OCI-LY7 (cell line): Measurements from ENCODE around the gene MXRA8. TPM values are rescaled to one million over a fixed set of nuclear protein-coding genes. Genes with fewer than 3 reads are reported as not detected.

ENCODE experiments used
- BruUV-seq: library from RNA; stranded (reverse); fragments of 400-500 nt; replicated peaks from 2 replicates; lab custom pipeline; 2021; lab: Mats Ljungman, UMichigan
- CTCF ChIA-PET: fragments of 300-600 bp; sonication (Branson Sonifier 250); formaldehyde crosslinking; loops from one replicate; lab custom pipeline; 2022; ENCODE audit warnings: antibody characterized with exemption; ENCODE audit not compliant: unreplicated experiment; lab: Charles Lee
- POLR2A ChIA-PET: fragments of 300-600 bp; sonication (Branson Sonifier 250); formaldehyde crosslinking; loops from one replicate; lab custom pipeline; 2022; ENCODE audit warnings: antibody characterized with exemption; lab: Charles Lee
- DNase-seq: peaks from one replicate; pipeline ENCODE4 v3.0.0-alpha.2; 2015; ENCODE audit warnings: low spot score
- H2AFZ ChIP-seq: fragments of 200-600 bp; sonication (generic), shearing (Covaris generic); 2 replicates; pipeline ENCODE4 v1.6.1; 2014; ENCODE audit warnings: mild to moderate bottlenecking, antibody characterized with exemption, low read length, moderate library complexity
- H3K27ac ChIP-seq: fragments of 200-600 bp; sonication (generic); 2 replicates; pipeline ENCODE4 v1.5.1; 2014; ENCODE audit warnings: mixed run types, low read depth, mild to moderate bottlenecking, moderate library complexity, low read length, inconsistent platforms; ENCODE audit not compliant: poor library complexity, severe bottlenecking
- H3K36me3 ChIP-seq: fragments of 200-600 bp; sonication (generic); 2 replicates; pipeline ENCODE4 v1.6.1; 2014; ENCODE audit warnings: mild to moderate bottlenecking, antibody characterized with exemption, low read length, moderate library complexity, mixed read lengths; ENCODE audit not compliant: insufficient read depth
- H3K4me1 ChIP-seq: fragments of 200-600 bp; sonication (generic); 2 replicates; pipeline ENCODE4 v1.5.1; 2014; ENCODE audit warnings: mild to moderate bottlenecking, low read length; ENCODE audit not compliant: insufficient read depth, poor library complexity, severe bottlenecking
- H3K4me2 ChIP-seq: fragments of 200-600 bp; sonication (generic); 2 replicates; pipeline ENCODE4 v1.6.1; 2014; ENCODE audit warnings: mild to moderate bottlenecking, low read length
- H3K4me3 ChIP-seq: fragments of 200-600 bp; sonication (generic); 2 replicates; pipeline ENCODE4 v1.5.1; 2014; ENCODE audit warnings: mild to moderate bottlenecking, low read depth, low read length; ENCODE audit not compliant: poor library complexity, severe bottlenecking
- H3K79me2 ChIP-seq: fragments of 200-600 bp; sonication (generic); 2 replicates; pipeline ENCODE4 v1.6.1; 2016; ENCODE audit warnings: low read depth, mild to moderate bottlenecking, low read length, moderate library complexity, mixed read lengths; ENCODE audit not compliant: insufficient read depth
- H3K9me2 ChIP-seq: fragments of 200-600 bp; sonication (generic); 2 replicates; pipeline ENCODE4 v1.6.1; 2016; ENCODE audit warnings: mild to moderate bottlenecking, low read length, mixed read lengths; ENCODE audit not compliant: insufficient read depth
- H3K9me3 ChIP-seq: fragments of 200-600 bp; sonication (generic); 2 replicates; pipeline ENCODE4 v1.6.1; 2014; ENCODE audit warnings: mild to moderate bottlenecking, mixed run types, low read length, mixed read lengths
- H4K20me1 ChIP-seq: fragments of 200-600 bp; sonication (generic); 2 replicates; pipeline ENCODE4 v1.6.1; 2014; ENCODE audit warnings: mild to moderate bottlenecking, antibody characterized with exemption, low read length, moderate library complexity, mixed read lengths; ENCODE audit not compliant: insufficient read depth
- CTCF ChIP-seq: fragments of 200-600 bp; sonication (generic); conservative IDR thresholded peaks from 2 replicates; pipeline ENCODE4 v1.5.1; 2014; ENCODE audit warnings: mild to moderate bottlenecking, antibody characterized with exemption, low read length, moderate library complexity, mixed read lengths
- EZH2phosphoT487 ChIP-seq: fragments of 200-600 bp; sonication (generic); IDR thresholded peaks from 2 replicates; pipeline ENCODE4 v1.6.1; 2018; ENCODE audit warnings: low read depth, borderline replicate concordance, mild to moderate bottlenecking, mixed run types, antibody characterized with exemption, low read length, moderate library complexity, mixed read lengths
- intact Hi-C: fragments of 100-400 bp; cut with micrococcal nuclease; formaldehyde crosslinking; loops from one replicate; pipeline ENCODE4 v1.10.0; 2022; ENCODE audit not compliant: unreplicated experiment
- total RNA-seq, 2 experiments: library from RNA; depleted of rRNA in 1 of 2; stranded (reverse); fragments of >200 nt in 1 of 2; shearing (Covaris generic) in 1 of 2; gene quantifications; 2 replicates each; pipeline ENCODE4 v1.2.3, GENCODE V29; 2014 to 2022

The MXRA8 gene
- total RNA-seq, 2 experiments from 2014 or later = not detected

DNA sequence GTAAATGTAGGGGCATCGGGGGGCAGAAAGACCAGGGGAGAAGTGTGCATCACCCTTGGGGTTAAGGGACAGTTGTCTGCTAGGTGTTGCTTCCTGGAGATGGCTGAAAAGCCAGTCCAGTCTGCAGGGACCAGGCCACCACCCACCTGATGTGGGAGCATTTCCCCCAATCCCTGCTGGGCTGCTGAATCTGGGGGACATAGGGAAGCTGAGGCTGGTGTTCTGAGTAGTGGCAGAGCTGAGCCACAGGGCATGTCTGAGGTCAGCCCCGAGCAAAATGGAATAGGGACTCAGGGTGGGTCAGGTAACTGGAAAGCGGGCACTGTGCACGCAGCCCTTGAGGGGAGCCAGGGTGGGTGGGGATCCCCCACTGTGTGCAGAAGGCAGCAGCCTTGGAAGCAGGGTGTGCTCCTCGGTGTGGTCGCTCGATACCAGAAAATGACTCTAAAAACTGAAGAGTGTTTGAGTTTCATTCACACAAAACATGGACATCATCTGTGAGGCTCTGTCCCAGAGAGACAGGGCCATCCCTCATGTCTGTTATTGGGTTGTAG, 43.2 kb upstream of the MXRA8 start:
- ChIA-PET CTCF (no interaction called here), POLR2A (no interaction called here)
- H3K27ac ChIP-seq = no peak overlapping the region
- DNase-seq = no peak
- peaks cover 40% of the 10 kb centered on the region for H3K4me1 ChIP-seq
- H3K9me3 ChIP-seq = no peaks in the 10 kb centered on the region
- no peaks in the 10 kb centered on the region for H4K20me1 ChIP-seq
- no peak overlapping the region for H2AFZ ChIP-seq
- peak overlapping the region; percentile 90 for H3K4me3 ChIP-seq
- BruUV-seq = no TSS peak
- peaks cover 68% of the 10 kb centered on the region for H3K79me2 ChIP-seq
- peaks cover 87% of the 10 kb centered on the region for H3K36me3 ChIP-seq
- peak overlapping the region; percentile 95; the same call in 1 of the 2 replicates for H3K4me2 ChIP-seq
- intact Hi-C loops = no loop called here
- no peaks in the 10 kb centered on the region for H3K9me2 ChIP-seq
- TF ChIP-seq CTCF (no peak), EZH2phosphoT487 (no peak)

GRCh38 chr1:1400576-1401456, 42.5 kb upstream of the MXRA8 start:
- intact Hi-C loops = no loop called here

More at GRCh38 chr1:1400576-1401456, 42.5 kb upstream of the MXRA8 start:
- Histone ChIP-seq H3K4me2 (peak overlapping the region; percentile 95), H3K79me2 (peaks cover 61% of the 10 kb centered on the region), H3K4me1 (peaks cover 35% of the 10 kb centered on the region), H2AFZ (no peak overlapping the region), H3K4me3 (peak overlapping the region; percentile 90), H3K9me3 (no peaks in the 10 kb centered on the region), H3K9me2 (no peaks in the 10 kb centered on the region), H3K27ac (peak overlapping the region; percentile 49), H4K20me1 (no peaks in the 10 kb centered on the region), H3K36me3 (peaks cover 81% of the 10 kb centered on the region)
- ChIA-PET CTCF (interaction anchor here (0.6 kb wide), 1 partner anchor 338 kb away, joined by 3 read pairs; no protein-coding TSS in a partner anchor), POLR2A (interaction anchor here (0.5 to 0.6 kb wide), 3 partner anchors 186 to 286 kb away, joined by 3 to 4 read pairs (median 3); no protein-coding TSS in a partner anchor)
- no peak for DNase-seq
- TF ChIP-seq CTCF = no peak
- TF ChIP-seq EZH2phosphoT487 = no peak
- TSS peak; percentile 67 for BruUV-seq
